Measurements from ENCODE around the gene TOMM34. TPM values are rescaled to one million over a fixed set of nuclear protein-coding genes. Genes with fewer than 3 reads are reported as not detected.
A peak's percentile ranks its signal among the peaks of the same experiment; 100 is the strongest.

Gene TOMM34
- total and polyA plus RNA-seq, 2 donors: 16.8 to 20.0 TPM

GRCh38 chr20:44930517-44931168 lies 29.6 kb downstream of the TOMM34 start:
- DNase-seq (ENCODE audit: low read depth in 6 of 9, low spot score in 9 of 9): no peak
- Histone ChIP-seq H3K9me3 (ENCODE audit: control insufficient read depth in 2 of 2, insufficient read depth in 1 of 2, low read length in 1 of 2) (no peaks in the 10 kb centered on the region), H3K27ac (ENCODE audit: low read depth in 1 of 2, low read length in 1 of 2) (no peak overlapping the region), H3K36me3 (ENCODE audit: control insufficient read depth in 2 of 2, insufficient read depth in 2 of 2, low read length in 1 of 2) (peaks cover 19 to 20% of the 10 kb centered on the region in 2 donors), H3K4me3 (ENCODE audit: low read length in 2 of 2) (no peak overlapping the region), H3K27me3 (ENCODE audit: control insufficient read depth in 2 of 2, insufficient read depth in 1 of 2, low read length in 1 of 2) (no peaks in the 10 kb centered on the region), H3K4me1 (ENCODE audit: control insufficient read depth in 2 of 2, insufficient read depth in 2 of 2, low read length in 2 of 2) (no peaks in the 10 kb centered on the region)
- 95% methylated on average over 18 of the region's 18 CpGs for WGBS

- Histone ChIP-seq H3K9me3 (ENCODE audit: control insufficient read depth in 2 of 2, insufficient read depth in 1 of 2, low read length in 1 of 2) (no peaks in the 10 kb centered on the region), H3K4me3 (ENCODE audit: low read length in 2 of 2) (no peak overlapping the region), H3K36me3 (ENCODE audit: control insufficient read depth in 2 of 2, insufficient read depth in 2 of 2, low read length in 1 of 2) (peaks cover 13 to 19% of the 10 kb centered on the region in 2 donors), H3K27me3 (ENCODE audit: control insufficient read depth in 2 of 2, insufficient read depth in 1 of 2, low read length in 1 of 2) (no peaks in the 10 kb centered on the region), H3K27ac (ENCODE audit: low read depth in 1 of 2, low read length in 1 of 2) (no peak overlapping the region), H3K4me1 (ENCODE audit: control insufficient read depth in 2 of 2, insufficient read depth in 2 of 2, low read length in 2 of 2) (no peaks in the 10 kb centered on the region)
- DNase-seq (ENCODE audit: low read depth in 6 of 9, low spot score in 9 of 9): no peak
- WGBS: 80% methylated on average over 3 of the region's 3 CpGs
Observed at GRCh38 chr20:44928595-44928994, 31.6 kb downstream of the TOMM34 start.

GRCh38 chr20:44924541-44924940 lies 35.7 kb downstream of the TOMM34 start:
- Histone ChIP-seq H3K4me1 (ENCODE audit: control insufficient read depth in 2 of 2, insufficient read depth in 2 of 2, low read length in 2 of 2) (no peaks in the 10 kb centered on the region), H3K4me3 (ENCODE audit: low read length in 2 of 2) (no peak overlapping the region), H3K9me3 (ENCODE audit: control insufficient read depth in 2 of 2, insufficient read depth in 1 of 2, low read length in 1 of 2) (no peaks in the 10 kb centered on the region), H3K27ac (ENCODE audit: low read depth in 1 of 2, low read length in 1 of 2) (no peak overlapping the region), H3K27me3 (ENCODE audit: control insufficient read depth in 2 of 2, insufficient read depth in 1 of 2, low read length in 1 of 2) (no peaks in the 10 kb centered on the region), H3K36me3 (ENCODE audit: control insufficient read depth in 2 of 2, insufficient read depth in 2 of 2, low read length in 1 of 2) (peaks cover 3 to 27% of the 10 kb centered on the region in 2 donors)
- WGBS: 97% methylated on average over 4 of the region's 4 CpGs
- no peak for DNase-seq (ENCODE audit: low read depth in 6 of 9, low spot score in 9 of 9)

- no peaks in the 10 kb centered on the region for H3K9me3 ChIP-seq (ENCODE audit: control insufficient read depth in 2 of 2, insufficient read depth in 1 of 2, low read length in 1 of 2)
- no peak overlapping the region for H3K4me3 ChIP-seq (ENCODE audit: low read length in 2 of 2)
- H3K36me3 ChIP-seq (ENCODE audit: control insufficient read depth in 2 of 2, insufficient read depth in 2 of 2, low read length in 1 of 2): peaks cover 20 to 45% of the 10 kb centered on the region in 2 donors
- no peaks in the 10 kb centered on the region for H3K4me1 ChIP-seq (ENCODE audit: control insufficient read depth in 2 of 2, insufficient read depth in 2 of 2, low read length in 2 of 2)
- no peaks in the 10 kb centered on the region for H3K27me3 ChIP-seq (ENCODE audit: control insufficient read depth in 2 of 2, insufficient read depth in 1 of 2, low read length in 1 of 2)
- WGBS: over 99% methylated on average over 14 of the region's 14 CpGs
- no peak for DNase-seq (ENCODE audit: low read depth in 6 of 9, low spot score in 9 of 9)
- no peak overlapping the region for H3K27ac ChIP-seq (ENCODE audit: low read depth in 1 of 2, low read length in 1 of 2)
Observed at GRCh38 chr20:44921447-44921846, 38.8 kb downstream of the TOMM34 start.

- Histone ChIP-seq H3K4me3 (ENCODE audit: low read length in 2 of 2) (no peak overlapping the region), H3K27ac (ENCODE audit: low read depth in 1 of 2, low read length in 1 of 2) (no peak overlapping the region), H3K27me3 (ENCODE audit: control insufficient read depth in 2 of 2, insufficient read depth in 1 of 2, low read length in 1 of 2) (no peaks in the 10 kb centered on the region), H3K36me3 (ENCODE audit: control insufficient read depth in 2 of 2, insufficient read depth in 2 of 2, low read length in 1 of 2) (peaks cover 20 to 40% of the 10 kb centered on the region in 2 donors), H3K4me1 (ENCODE audit: control insufficient read depth in 2 of 2, insufficient read depth in 2 of 2, low read length in 2 of 2) (no peaks in the 10 kb centered on the region), H3K9me3 (ENCODE audit: control insufficient read depth in 2 of 2, insufficient read depth in 1 of 2, low read length in 1 of 2) (no peaks in the 10 kb centered on the region)
- DNase-seq (ENCODE audit: low read depth in 6 of 9, low spot score in 9 of 9): no peak
- 97% methylated on average over 10 of the region's 10 CpGs for WGBS
Observed at GRCh38 chr20:44918761-44919160, 41.4 kb downstream of the TOMM34 start.

GRCh38 chr20:44918342-44918741 lies 41.9 kb downstream of the TOMM34 start:
- Histone ChIP-seq H3K4me3 (ENCODE audit: low read length in 2 of 2) (no peak overlapping the region), H3K4me1 (ENCODE audit: control insufficient read depth in 2 of 2, insufficient read depth in 2 of 2, low read length in 2 of 2) (no peaks in the 10 kb centered on the region), H3K36me3 (ENCODE audit: control insufficient read depth in 2 of 2, insufficient read depth in 2 of 2, low read length in 1 of 2) (peaks cover 20 to 36% of the 10 kb centered on the region in 2 donors), H3K27me3 (ENCODE audit: control insufficient read depth in 2 of 2, insufficient read depth in 1 of 2, low read length in 1 of 2) (no peaks in the 10 kb centered on the region), H3K27ac (ENCODE audit: low read depth in 1 of 2, low read length in 1 of 2) (no peak overlapping the region), H3K9me3 (ENCODE audit: control insufficient read depth in 2 of 2, insufficient read depth in 1 of 2, low read length in 1 of 2) (no peaks in the 10 kb centered on the region)
- no peak for DNase-seq (ENCODE audit: low read depth in 6 of 9, low spot score in 9 of 9)
- WGBS: 99% methylated on average over 3 of the region's 3 CpGs

GRCh38 chr20:44917399-44917798 lies 42.8 kb downstream of the TOMM34 start:
- Histone ChIP-seq H3K9me3 (ENCODE audit: control insufficient read depth in 2 of 2, insufficient read depth in 1 of 2, low read length in 1 of 2) (no peaks in the 10 kb centered on the region), H3K4me1 (ENCODE audit: control insufficient read depth in 2 of 2, insufficient read depth in 2 of 2, low read length in 2 of 2) (no peaks in the 10 kb centered on the region), H3K36me3 (ENCODE audit: control insufficient read depth in 2 of 2, insufficient read depth in 2 of 2, low read length in 1 of 2) (peaks cover 29 to 33% of the 10 kb centered on the region in 2 donors)

GRCh38 chr20:44916586-44916985 lies 43.6 kb downstream of the TOMM34 start:
- no peak for DNase-seq (ENCODE audit: low read depth in 6 of 9, low spot score in 9 of 9)
- Histone ChIP-seq H3K27ac (ENCODE audit: low read depth in 1 of 2, low read length in 1 of 2) (no peak overlapping the region), H3K4me3 (ENCODE audit: low read length in 2 of 2) (no peak overlapping the region), H3K36me3 (ENCODE audit: control insufficient read depth in 2 of 2, insufficient read depth in 2 of 2, low read length in 1 of 2) (peaks cover 27 to 32% of the 10 kb centered on the region in 2 donors), H3K9me3 (ENCODE audit: control insufficient read depth in 2 of 2, insufficient read depth in 1 of 2, low read length in 1 of 2) (no peaks in the 10 kb centered on the region), H3K27me3 (ENCODE audit: control insufficient read depth in 2 of 2, insufficient read depth in 1 of 2, low read length in 1 of 2) (no peaks in the 10 kb centered on the region), H3K4me1 (ENCODE audit: control insufficient read depth in 2 of 2, insufficient read depth in 2 of 2, low read length in 2 of 2) (no peaks in the 10 kb centered on the region)
- WGBS: 98% methylated on average over 12 of the region's 12 CpGs

More at GRCh38 chr20:44917399-44917798, 42.8 kb downstream of the TOMM34 start:
- no peak overlapping the region for H3K27ac ChIP-seq (ENCODE audit: low read depth in 1 of 2, low read length in 1 of 2)
- 94% methylated on average over 2 of the region's 2 CpGs for WGBS
- H3K4me3 ChIP-seq (ENCODE audit: low read length in 2 of 2): no peak overlapping the region
- H3K27me3 ChIP-seq (ENCODE audit: control insufficient read depth in 2 of 2, insufficient read depth in 1 of 2, low read length in 1 of 2): no peaks in the 10 kb centered on the region
- DNase-seq (ENCODE audit: low read depth in 6 of 9, low spot score in 9 of 9): no peak

- Histone ChIP-seq H3K9me3 (ENCODE audit: control insufficient read depth in 2 of 2, insufficient read depth in 1 of 2, low read length in 1 of 2) (no peaks in the 10 kb centered on the region), H3K36me3 (ENCODE audit: control insufficient read depth in 2 of 2, insufficient read depth in 2 of 2, low read length in 1 of 2) (peaks cover 25 to 27% of the 10 kb centered on the region in 2 donors), H3K27ac (ENCODE audit: low read depth in 1 of 2, low read length in 1 of 2) (no peak overlapping the region), H3K4me3 (ENCODE audit: low read length in 2 of 2) (no peak overlapping the region), H3K4me1 (ENCODE audit: control insufficient read depth in 2 of 2, insufficient read depth in 2 of 2, low read length in 2 of 2) (peaks cover 6 to 7% of the 10 kb centered on the region in 2 donors), H3K27me3 (ENCODE audit: control insufficient read depth in 2 of 2, insufficient read depth in 1 of 2, low read length in 1 of 2) (no peaks in the 10 kb centered on the region)
- DNase-seq (ENCODE audit: low read depth in 6 of 9, low spot score in 9 of 9): peak in 1 of 9 donors; percentile 2
- WGBS: 82% methylated on average over 1 of the region's 1 CpG
Observed at GRCh38 chr20:44914924-44915323, 45.3 kb downstream of the TOMM34 start.
